ENCODE data around the gene SKAP2.
A peak's percentile ranks its signal among the peaks of the same experiment; 100 is the strongest.

SKAP2 gene

GRCh38 chr7:26743205-26743604, 121.2 kb downstream of the SKAP2 start:
- DNase-seq: no peak

GRCh38 chr7:26735976-26736600, 128.3 kb downstream of the SKAP2 start:
- no peak for DNase-seq

DNA sequence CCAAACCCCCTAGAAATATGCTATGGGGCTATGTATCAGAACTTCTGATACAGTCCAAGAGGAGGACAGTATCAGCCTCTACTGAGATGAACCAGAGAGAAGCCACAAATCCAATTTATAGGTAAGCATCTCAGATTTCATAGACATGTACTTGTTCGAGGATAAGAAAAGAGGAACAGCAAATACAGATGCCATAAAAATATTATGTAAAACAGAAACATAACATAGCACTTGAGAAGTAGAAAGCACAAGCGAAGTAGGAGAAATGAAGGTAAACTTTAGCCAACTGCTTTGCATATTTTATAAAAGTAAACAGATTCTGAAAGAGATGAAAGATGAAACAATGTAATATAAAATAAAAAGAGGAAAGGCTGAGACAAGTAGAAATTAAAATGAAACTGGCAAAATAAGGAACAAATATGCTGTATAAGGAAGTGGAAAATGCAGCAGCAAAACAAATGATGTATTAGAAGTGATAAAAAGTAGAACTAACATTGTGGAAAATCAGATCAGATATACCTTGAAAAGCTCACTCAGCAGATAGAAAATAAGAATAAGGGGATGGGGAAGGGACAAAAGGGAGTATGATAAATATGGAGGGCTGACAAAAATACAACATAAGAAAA, 135.1 kb downstream of the SKAP2 start:
- DNase-seq: no peak

GRCh38 chr7:26726051-26726450, 138.3 kb downstream of the SKAP2 start:
- no peak for DNase-seq

GRCh38 chr7:26724795-26725194, 139.6 kb downstream of the SKAP2 start:
- DNase-seq: no peak

DNA sequence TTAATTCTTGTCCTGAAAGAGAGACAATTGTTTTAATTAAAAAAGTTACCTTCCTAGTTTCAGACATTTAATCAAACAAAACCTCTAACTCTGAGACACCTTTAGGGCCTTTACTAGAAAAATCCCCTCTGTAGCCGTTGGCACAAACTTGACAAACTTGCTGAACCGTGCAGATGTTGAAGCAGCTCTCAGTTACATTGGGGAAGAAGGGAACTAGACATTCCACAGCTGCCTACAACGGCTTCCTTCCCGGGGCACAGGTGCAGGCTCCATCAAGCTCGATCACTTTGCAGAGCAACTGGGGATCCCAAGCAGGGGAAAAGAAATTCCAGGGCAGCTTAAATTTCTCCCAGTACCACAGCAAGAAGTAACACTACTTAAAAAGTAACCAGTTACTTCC, 141.3 kb downstream of the SKAP2 start:
- no peak for DNase-seq

DNA sequence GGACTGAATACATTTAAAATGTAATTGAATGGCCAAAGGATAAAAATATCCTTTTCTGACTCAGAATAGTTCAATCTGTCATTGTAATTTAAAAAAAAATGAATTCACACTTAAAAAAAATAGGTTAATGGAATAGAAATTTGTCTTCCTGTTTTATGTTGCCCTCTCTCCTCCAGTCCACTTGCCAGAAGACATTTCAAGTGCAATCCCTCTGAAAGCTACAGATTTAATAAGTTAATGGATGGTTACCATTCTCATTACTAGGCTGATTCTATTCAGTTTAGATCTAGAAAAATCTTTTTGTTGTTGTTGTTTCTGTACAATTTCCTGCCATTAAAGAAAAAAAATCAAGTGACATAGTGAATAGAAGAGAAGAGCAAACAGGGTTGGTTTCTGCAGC, 142.9 kb downstream of the SKAP2 start:
- no peak for DNase-seq

GRCh38 chr7:26718063-26718462, 146.3 kb downstream of the SKAP2 start:
- DNase-seq: no peak

GRCh38 chr7:26714438-26714837, 150.0 kb downstream of the SKAP2 start:
- no peak for DNase-seq

GRCh38 chr7:26714006-26714405, 150.4 kb downstream of the SKAP2 start:
- DNase-seq: no peak

DNA sequence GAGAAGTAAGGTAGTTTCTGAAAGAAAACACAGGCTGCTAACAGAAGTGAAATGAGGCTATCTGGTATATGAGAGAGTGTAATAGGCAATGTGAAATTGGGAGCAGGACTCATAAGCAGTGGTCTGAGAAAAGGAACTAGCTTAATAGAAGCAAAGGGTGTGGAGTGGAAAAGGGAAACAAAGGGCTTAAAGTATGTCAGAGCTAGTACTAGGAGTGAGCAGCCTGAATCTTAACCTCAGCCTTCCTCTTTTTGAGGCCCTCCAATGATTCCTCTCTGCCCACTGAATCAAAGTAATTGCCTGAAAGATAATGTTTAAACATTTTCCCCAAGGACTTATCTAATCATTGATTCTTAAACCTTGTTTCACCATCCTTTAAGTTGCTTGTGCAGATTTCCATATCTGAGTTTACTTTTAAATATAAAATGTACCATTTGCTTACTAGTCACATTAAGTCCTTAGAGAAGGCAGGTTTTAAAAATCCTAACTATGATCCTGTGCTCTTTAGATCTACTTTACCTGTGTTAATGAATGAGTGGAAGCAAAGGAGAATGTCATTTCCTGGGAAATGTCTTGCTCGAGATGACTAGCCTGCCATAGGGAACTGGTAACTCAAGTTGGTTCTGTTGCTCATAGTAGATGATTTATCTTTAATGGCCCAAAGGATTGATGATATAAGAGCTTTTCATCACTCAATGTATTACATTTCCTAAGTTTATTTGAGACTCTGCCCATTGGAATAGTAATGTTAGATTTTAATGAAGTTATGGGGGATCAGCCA, 155.0 kb downstream of the SKAP2 start:
- DNase-seq: no peak

GRCh38 chr7:26705567-26705966, 158.8 kb downstream of the SKAP2 start:
- peak; percentile 84 for DNase-seq

DNA sequence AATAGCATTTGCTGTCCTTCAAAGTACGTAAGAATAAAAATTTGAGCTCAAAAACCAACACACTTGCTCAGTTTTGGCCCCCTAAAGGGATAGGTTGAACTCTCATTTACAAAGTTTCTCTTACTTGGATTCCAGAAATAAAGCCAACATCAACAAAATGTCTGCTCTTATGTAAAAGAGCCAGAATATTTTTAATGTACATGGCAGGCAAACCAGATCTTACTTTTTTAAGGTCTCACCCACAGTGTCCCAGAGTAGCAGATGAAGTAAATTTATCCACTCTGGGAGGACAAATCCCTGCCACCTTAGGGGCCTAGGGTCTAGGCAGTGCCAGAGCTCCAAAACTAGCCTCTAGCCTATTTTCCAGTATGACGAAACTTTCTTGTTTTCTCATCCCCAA, 159.6 kb downstream of the SKAP2 start:
- no peak for DNase-seq

- no peak for DNase-seq
Observed at GRCh38 chr7:26704036-26704435, 160.4 kb downstream of the SKAP2 start.

GRCh38 chr7:26700893-26701292, 163.5 kb downstream of the SKAP2 start:
- DNase-seq: no peak

- no peak for DNase-seq
Observed at GRCh38 chr7:26700386-26700785, 164.0 kb downstream of the SKAP2 start.

- DNase-seq: no peak
Observed at GRCh38 chr7:26699766-26700165, 164.6 kb downstream of the SKAP2 start.

DNA sequence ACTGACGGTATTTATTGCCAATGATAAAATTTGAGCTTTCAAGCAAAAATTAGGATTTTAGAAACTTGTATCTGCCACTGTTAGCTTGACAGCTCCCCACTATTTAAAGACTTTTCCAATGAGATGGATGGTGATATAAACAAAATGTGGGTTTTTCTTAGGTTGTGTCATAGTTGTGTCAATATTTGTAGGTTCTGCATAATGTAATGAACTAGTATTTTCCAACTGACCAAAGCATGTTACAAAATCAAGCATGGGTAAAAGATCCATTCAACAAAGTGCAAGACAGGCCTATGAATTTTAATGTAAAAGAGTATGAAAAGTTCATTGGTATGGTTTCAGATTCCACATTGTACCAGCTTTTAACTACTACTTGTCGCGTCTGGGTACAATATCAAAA, 165.6 kb downstream of the SKAP2 start:
- DNase-seq: no peak

- no peak for DNase-seq
Observed at GRCh38 chr7:26698194-26698593, 166.2 kb downstream of the SKAP2 start.

GRCh38 chr7:26696978-26697377, 167.4 kb downstream of the SKAP2 start:
- DNase-seq: no peak

DNA sequence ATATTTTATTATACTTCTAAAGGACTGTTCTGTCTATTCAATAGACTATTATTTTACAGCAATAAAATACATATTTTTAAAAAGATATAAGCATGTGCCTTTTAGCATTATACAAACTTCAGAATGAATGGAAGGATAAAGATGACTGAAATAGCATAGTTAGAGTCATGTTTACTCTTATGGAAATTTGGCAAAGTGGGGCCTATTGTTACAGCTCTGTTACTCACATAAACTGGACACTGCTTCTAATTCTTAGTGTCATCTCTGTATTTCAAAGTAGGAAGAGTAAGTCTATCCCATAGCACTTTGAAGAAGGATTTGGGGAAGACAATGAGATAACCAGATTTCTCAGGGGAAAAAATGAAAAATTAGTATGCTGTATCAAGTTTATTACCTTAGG, 168.2 kb downstream of the SKAP2 start:
- DNase-seq: no peak

GRCh38 chr7:26694713-26695112, 169.7 kb downstream of the SKAP2 start:
- DNase-seq: no peak

DNA sequence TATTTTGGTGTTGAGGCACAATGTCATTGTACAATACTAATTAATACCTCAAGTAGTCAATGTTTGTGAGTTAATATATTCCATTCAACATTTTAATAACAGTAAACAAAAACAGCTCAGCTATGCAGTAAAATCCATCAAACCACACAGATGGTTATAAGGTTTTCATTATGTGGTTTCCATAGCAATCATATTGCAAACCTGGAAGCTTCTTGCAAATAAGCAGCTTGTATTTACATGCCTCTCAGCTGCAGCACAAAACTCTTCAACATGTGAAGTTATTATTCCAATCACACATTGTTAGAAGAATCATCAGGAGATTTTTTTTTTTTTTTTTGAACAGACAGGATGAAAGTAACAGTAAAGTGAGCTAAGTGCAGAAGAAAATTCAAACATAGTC, 170.2 kb downstream of the SKAP2 start:
- no peak for DNase-seq

- no peak for DNase-seq
Observed at GRCh38 chr7:26691886-26692285, 172.5 kb downstream of the SKAP2 start.

Measured in DMS 273 treated with DMSO at 0.1 percent for 48 hours (cell line).